Stimulated activated naive CD8-positive, alpha-beta T cell treated with anti-CD3 and anti-CD28 coated beads, Interleukin-15, Interleukin-2, amounts not matched to agents 100 ng/mL and 50 ng/mL, for 24 hours (primary cell): ENCODE measurements around the gene TOPBP1.

ENCODE experiments used
- H3K27ac Mint-ChIP-seq: one replicate; pipeline ENCODE4 v1.8.0; 2021; ENCODE audit warnings: mild to moderate bottlenecking, mixed read lengths
- H3K27me3 Mint-ChIP-seq: one replicate; pipeline ENCODE4 v1.8.0; 2021; ENCODE audit warnings: mixed read lengths
- H3K36me3 Mint-ChIP-seq: one replicate; pipeline ENCODE4 v1.8.0; 2021; ENCODE audit warnings: low read depth, mixed read lengths
- H3K4me1 Mint-ChIP-seq: one replicate; pipeline ENCODE4 v1.8.0; 2021; ENCODE audit warnings: low read depth, mixed read lengths
- H3K4me3 Mint-ChIP-seq: one replicate; pipeline ENCODE4 v1.8.0; 2021; ENCODE audit warnings: mild to moderate bottlenecking, mixed read lengths
- H3K9me3 Mint-ChIP-seq: one replicate; pipeline ENCODE4 v1.8.0; 2021; ENCODE audit warnings: mixed read lengths

Gene TOPBP1

DNA sequence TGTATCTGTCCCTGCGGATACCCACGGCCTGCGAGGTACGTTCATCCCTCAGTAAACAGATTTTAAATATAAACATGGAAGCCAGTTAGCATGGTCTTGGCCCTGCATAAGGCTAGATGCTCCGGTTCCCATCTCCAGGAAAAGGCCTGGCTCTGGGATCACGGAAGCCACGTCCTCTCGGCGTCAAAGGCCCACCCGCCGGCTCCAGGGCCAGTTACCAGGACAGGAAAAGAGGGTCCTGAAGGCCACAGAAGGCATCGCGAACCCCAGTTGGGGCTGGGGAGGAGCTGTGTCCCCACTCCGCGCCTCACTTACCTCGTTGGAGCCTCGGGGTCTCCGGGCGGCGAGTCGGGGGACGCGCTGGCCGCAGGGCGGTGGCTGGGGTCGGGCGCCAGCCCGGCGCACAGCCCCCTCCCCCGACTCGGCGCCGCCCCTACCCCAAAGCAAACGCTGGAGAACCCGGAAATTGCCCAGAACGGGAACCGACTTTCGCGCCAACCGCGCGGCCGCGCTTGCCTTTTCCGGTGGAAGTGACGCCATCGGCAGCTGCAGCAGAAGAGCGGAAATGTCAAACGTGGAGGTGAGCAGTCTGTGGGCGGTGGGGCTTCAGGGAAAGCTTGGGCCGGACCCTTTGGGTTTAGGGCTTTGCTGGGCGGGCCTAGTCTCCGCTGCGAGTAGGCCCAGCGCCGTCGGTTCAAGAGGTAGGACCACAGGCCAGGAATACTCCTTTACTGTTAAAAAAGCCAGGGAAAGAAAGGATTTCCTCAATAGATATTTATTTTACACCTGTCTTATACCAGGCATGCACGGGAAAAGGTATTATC, at the start of gene TOPBP1:
TSS of gene TOPBP1 (minus strand) at position 488 of the 824 bp plus-strand sequence. CDS start 814 bp downstream, outside the sequence.
- H3K36me3 Mint-ChIP-seq, result peaks cover 42% of the 10 kb centered on the region

DNA sequence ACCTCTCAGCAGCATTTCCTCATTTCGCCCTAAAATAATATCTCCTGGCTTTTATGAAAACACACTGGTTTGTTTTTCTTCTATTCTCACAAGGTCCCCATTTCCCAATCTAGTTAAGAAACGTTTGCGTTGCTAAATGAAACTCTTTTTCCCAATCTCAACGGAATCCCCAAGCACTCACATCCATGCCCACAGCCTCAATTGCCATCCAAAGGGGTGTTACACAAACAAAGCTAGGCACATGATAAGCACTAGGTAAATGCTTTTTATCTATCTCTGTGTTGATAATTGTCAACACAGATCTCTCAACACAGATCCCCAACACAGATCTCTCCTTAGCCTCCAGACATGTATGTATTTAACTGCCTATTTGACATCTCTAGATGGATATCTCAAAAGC, 49.3 kb upstream of the TOPBP1 start:
- Mint-ChIP-seq H3K9me3 (no peaks in the 10 kb centered on the region), H3K27me3 (peaks cover 6% of the 10 kb centered on the region), H3K4me1 (no peaks in the 10 kb centered on the region), H3K4me3 (no peak overlapping the region), H3K36me3 (no peaks in the 10 kb centered on the region), H3K27ac (no peak overlapping the region)

More for the DNA sequence above, at the start of gene TOPBP1:
- H3K27ac Mint-ChIP-seq, result peak within 1 kb of the TSS; percentile 98
- H3K4me3 Mint-ChIP-seq, result peak within 1 kb of the TSS; percentile 97
- H3K4me1 Mint-ChIP-seq, result peaks cover 44% of the 10 kb centered on the region
- H3K9me3 Mint-ChIP-seq, result no peaks in the 10 kb centered on the region
- no peaks in the 10 kb centered on the region for H3K27me3 Mint-ChIP-seq

DNA sequence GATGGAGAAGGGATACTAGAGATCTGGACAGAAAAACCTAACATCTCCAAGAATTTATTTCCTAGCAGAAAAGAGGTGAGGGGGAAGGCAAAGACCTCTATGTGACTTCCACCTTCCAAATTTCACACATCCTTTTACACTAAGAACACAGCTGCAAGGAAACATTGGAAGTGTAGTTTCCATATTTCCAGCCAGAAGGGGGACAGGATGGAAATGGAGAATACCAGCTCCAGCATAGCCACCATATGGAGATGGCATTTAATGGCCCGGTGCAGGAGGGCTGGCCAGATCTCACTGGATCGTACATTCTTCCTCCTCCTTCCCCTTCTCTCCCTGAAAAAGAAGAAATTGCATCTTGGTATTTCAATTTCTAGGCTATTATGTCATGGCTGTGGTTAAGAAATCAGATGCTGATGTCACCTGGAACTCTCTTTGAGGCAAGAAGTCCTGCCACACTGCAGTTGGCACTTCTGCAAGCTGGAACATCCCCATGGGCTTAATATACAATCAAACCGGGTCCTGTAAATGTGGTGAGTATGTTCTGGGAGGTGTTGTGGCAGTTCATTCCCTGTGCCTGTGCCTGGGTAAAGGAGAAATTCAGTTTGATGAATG, 47.5 kb upstream of the TOPBP1 start:
- Mint-ChIP-seq H3K27ac (no peak overlapping the region), H3K4me1 (no peaks in the 10 kb centered on the region), H3K27me3 (peaks cover 8% of the 10 kb centered on the region), H3K4me3 (no peak overlapping the region), H3K36me3 (no peaks in the 10 kb centered on the region), H3K9me3 (no peaks in the 10 kb centered on the region)

- H3K9me3 Mint-ChIP-seq, result no peaks in the 10 kb centered on the region
- no peak overlapping the region for H3K27ac Mint-ChIP-seq
- H3K4me1 Mint-ChIP-seq, result no peaks in the 10 kb centered on the region
- H3K27me3 Mint-ChIP-seq, result peaks cover 13% of the 10 kb centered on the region
- no peaks in the 10 kb centered on the region for H3K36me3 Mint-ChIP-seq
- H3K4me3 Mint-ChIP-seq, result no peak overlapping the region
These were observed 44.3 kb upstream of the TOPBP1 start for GRCh38 chr3:133706033-133706432.

GRCh38 chr3:133703915-133704314, 42.2 kb upstream of the TOPBP1 start:
- Mint-ChIP-seq H3K4me1 (no peaks in the 10 kb centered on the region), H3K27me3 (peaks cover 13% of the 10 kb centered on the region), H3K4me3 (no peak overlapping the region), H3K27ac (no peak overlapping the region), H3K36me3 (no peaks in the 10 kb centered on the region), H3K9me3 (no peaks in the 10 kb centered on the region)

GRCh38 chr3:133701435-133702358, 40.0 kb upstream of the TOPBP1 start:
- no peak overlapping the region for H3K27ac Mint-ChIP-seq
- H3K27me3 Mint-ChIP-seq, result peaks cover 8% of the 10 kb centered on the region
- no peaks in the 10 kb centered on the region for H3K4me1 Mint-ChIP-seq

DNA sequence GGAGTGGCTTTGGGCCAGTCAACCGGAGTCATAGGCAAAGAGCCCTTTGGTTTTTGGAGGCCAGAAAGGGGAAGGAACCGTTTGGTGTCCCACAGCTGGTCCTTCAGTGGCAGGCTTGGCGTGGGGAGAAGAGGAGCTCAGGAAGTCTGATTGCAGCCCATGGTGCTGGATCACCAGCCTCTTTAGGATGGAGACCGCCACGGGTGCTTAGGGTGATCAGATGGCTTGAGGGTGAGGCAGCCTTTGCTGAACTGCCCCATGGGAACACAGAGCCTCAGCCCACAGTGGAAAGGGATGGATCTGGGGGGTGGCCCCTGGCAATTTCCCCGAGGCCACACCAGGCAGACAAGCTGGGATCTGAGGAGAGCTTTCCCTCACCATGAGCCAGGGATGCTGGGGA, 38.6 kb upstream of the TOPBP1 start:
- no peak overlapping the region for H3K27ac Mint-ChIP-seq

More at GRCh38 chr3:133701435-133702358, 40.0 kb upstream of the TOPBP1 start:
- H3K4me3 Mint-ChIP-seq, result no peak overlapping the region
- H3K36me3 Mint-ChIP-seq, result no peaks in the 10 kb centered on the region
- H3K9me3 Mint-ChIP-seq, result no peaks in the 10 kb centered on the region

GRCh38 chr3:133699903-133700302, 38.2 kb upstream of the TOPBP1 start:
- no peaks in the 10 kb centered on the region for H3K4me1 Mint-ChIP-seq
- no peaks in the 10 kb centered on the region for H3K9me3 Mint-ChIP-seq
- H3K27me3 Mint-ChIP-seq, result peaks cover 8% of the 10 kb centered on the region
- no peak overlapping the region for H3K27ac Mint-ChIP-seq
- H3K36me3 Mint-ChIP-seq, result no peaks in the 10 kb centered on the region
- no peak overlapping the region for H3K4me3 Mint-ChIP-seq

More for the DNA sequence above, 38.6 kb upstream of the TOPBP1 start:
- Mint-ChIP-seq H3K9me3 (no peaks in the 10 kb centered on the region), H3K4me1 (no peaks in the 10 kb centered on the region), H3K27me3 (peaks cover 8% of the 10 kb centered on the region), H3K36me3 (no peaks in the 10 kb centered on the region), H3K4me3 (no peak overlapping the region)

GRCh38 chr3:133699467-133699866, 37.7 kb upstream of the TOPBP1 start:
- peaks cover 8% of the 10 kb centered on the region for H3K27me3 Mint-ChIP-seq
- H3K27ac Mint-ChIP-seq, result no peak overlapping the region
- no peak overlapping the region for H3K4me3 Mint-ChIP-seq
- no peaks in the 10 kb centered on the region for H3K4me1 Mint-ChIP-seq
- no peaks in the 10 kb centered on the region for H3K9me3 Mint-ChIP-seq
- H3K36me3 Mint-ChIP-seq, result no peaks in the 10 kb centered on the region

GRCh38 chr3:133697960-133698359, 36.2 kb upstream of the TOPBP1 start:
- Mint-ChIP-seq H3K27ac (no peak overlapping the region), H3K36me3 (no peaks in the 10 kb centered on the region), H3K27me3 (no peaks in the 10 kb centered on the region), H3K9me3 (no peaks in the 10 kb centered on the region), H3K4me3 (no peak overlapping the region), H3K4me1 (no peaks in the 10 kb centered on the region)

GRCh38 chr3:133695560-133696171, 33.9 kb upstream of the TOPBP1 start:
- H3K36me3 Mint-ChIP-seq, result no peaks in the 10 kb centered on the region
- no peak overlapping the region for H3K27ac Mint-ChIP-seq
- peaks cover 10% of the 10 kb centered on the region for H3K4me1 Mint-ChIP-seq
- H3K9me3 Mint-ChIP-seq, result no peaks in the 10 kb centered on the region
- H3K27me3 Mint-ChIP-seq, result no peaks in the 10 kb centered on the region
- H3K4me3 Mint-ChIP-seq, result no peak overlapping the region

DNA sequence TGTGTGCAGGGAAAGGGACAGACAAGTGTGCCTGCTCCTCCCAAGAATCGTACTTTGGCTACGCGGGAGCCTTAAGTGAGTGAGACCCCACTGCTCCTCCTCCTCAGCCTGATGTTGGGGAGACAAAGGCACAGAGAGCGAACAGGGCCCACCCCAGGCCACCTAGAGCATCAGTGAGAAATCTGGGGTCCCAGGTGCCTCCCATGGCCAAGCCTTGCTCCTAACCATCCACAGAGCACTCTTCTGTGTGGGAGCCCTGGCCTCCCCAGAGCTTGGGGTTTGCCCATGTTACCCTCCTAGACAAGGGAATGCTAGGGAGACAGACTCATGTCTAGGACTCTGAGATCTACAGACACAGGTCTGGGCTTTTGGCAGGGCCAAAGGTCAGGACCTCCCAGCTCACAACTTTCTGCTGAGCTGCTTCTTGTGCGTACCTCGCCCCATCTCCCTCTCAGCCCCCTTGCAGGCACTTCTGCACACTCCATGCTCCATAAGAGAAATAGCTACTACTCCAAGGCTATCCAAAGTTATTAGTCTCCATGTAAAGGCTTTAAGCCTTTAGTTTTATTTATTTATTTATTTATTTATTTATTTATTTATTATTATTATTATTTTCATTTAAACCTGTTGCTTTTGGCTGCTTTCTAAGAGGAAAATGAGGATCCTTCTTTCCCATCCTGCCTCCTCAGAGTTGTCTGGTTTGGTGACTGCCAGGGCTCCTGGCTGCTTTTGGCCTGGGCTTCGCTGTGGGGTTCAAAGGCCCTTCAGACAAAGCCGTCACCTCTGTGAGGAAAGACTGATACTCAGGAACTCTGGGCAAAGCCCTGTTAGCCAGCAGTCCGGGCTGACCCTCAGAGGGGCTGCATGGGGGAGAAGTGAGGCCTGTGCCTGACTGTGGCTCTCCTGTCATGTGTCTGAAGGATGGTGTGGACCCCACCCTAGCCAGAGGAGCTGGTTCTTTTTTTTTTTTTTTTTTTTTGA, 32.8 kb upstream of the TOPBP1 start:
- no peaks in the 10 kb centered on the region for H3K27me3 Mint-ChIP-seq

DNA sequence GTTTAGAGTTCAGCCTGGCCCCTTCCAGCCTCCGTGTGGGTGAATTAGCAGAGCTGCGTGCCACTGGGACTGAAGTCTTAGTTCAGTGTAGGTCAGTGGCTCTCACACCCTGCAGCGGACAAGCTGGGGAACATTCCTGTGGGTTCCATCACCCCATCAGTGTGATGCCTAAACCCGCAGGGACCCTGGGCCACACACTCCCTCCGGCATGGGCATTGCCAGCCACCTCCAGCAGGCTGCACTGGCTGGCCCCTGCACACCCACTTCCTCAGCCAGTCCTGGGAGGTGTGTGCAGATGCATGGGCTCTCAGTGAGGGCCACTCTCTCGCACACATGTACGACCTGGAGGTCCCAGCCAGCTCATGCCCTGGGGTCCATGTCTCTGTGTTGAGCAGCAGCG, 32.1 kb upstream of the TOPBP1 start:
- Mint-ChIP-seq H3K4me1 (peaks cover 10% of the 10 kb centered on the region), H3K27ac (no peak overlapping the region), H3K27me3 (no peaks in the 10 kb centered on the region), H3K4me3 (no peak overlapping the region), H3K9me3 (no peaks in the 10 kb centered on the region), H3K36me3 (no peaks in the 10 kb centered on the region)

More for the DNA sequence above, 32.8 kb upstream of the TOPBP1 start:
- no peak overlapping the region for H3K27ac Mint-ChIP-seq
- H3K4me3 Mint-ChIP-seq, result no peak overlapping the region
- H3K4me1 Mint-ChIP-seq, result peaks cover 10% of the 10 kb centered on the region
- no peaks in the 10 kb centered on the region for H3K9me3 Mint-ChIP-seq
- no peaks in the 10 kb centered on the region for H3K36me3 Mint-ChIP-seq
